ENCODE results near the gene RGMA.

DNA sequence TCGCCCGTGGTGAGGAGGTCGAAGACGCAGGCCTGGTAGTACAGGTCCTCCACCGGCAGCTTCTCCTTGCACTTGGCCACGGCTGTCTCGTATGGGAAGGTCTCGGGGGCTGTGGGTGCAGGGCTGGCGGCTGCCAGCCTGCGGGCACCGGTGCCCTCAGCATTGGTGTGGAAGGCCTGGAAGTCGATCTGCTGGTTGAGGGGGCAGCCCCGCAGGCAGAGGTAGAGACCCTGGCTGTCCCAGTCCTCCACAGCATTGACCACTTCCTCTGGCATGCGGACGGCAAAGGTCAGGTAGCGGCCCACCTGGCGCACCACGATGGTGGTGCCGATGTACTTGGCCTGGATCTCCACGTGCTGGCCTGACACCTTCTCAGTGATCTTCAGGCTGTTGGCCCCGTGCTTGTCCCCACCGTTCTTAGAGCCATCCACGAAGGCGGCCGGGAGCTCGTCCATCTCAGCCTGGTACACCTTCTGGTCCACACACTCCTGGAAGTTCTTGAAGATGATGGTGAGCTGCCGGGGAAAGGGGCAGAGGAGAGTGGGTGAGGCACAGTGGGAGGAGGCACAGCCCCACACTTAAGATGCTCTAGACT is 43.7 kb downstream of the RGMA start:
- TF ChIP-seq, protein P1, sequence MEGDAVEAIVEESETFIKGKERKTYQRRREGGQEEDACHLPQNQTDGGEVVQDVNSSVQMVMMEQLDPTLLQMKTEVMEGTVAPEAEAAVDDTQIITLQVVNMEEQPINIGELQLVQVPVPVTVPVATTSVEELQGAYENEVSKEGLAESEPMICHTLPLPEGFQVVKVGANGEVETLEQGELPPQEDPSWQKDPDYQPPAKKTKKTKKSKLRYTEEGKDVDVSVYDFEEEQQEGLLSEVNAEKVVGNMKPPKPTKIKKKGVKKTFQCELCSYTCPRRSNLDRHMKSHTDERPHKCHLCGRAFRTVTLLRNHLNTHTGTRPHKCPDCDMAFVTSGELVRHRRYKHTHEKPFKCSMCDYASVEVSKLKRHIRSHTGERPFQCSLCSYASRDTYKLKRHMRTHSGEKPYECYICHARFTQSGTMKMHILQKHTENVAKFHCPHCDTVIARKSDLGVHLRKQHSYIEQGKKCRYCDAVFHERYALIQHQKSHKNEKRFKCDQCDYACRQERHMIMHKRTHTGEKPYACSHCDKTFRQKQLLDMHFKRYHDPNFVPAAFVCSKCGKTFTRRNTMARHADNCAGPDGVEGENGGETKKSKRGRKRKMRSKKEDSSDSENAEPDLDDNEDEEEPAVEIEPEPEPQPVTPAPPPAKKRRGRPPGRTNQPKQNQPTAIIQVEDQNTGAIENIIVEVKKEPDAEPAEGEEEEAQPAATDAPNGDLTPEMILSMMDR (IDR thresholded peaks at IDR 0.05): no peak
- TF ChIP-seq POLR2A (IDR thresholded peaks at IDR 0.05): no peak

All from right lobe of liver (tissue), 4 donors.